SK-N-SH (cell line): ENCODE data around the gene DEGS2. TPM values are rescaled to one million over a fixed set of nuclear protein-coding genes. Genes with fewer than 3 reads are reported as not detected.

ENCODE experiments used
- CTCF ChIA-PET: fragments of 300-600, 350-600 bp; formaldehyde crosslinking; extraction: SDS; loops from one replicate; lab custom pipeline; 2021; lab: Yijun Ruan, JAX
- POLR2A ChIA-PET: fragments of 350-600 bp; sonication (Branson Sonifier 250); formaldehyde crosslinking; extraction: SDS; loops from one replicate; lab custom pipeline; 2020; ENCODE audit warnings: antibody characterized with exemption, inconsistent platforms; lab: Yijun Ruan, JAX
- DNase-seq: peaks from one replicate; pipeline ENCODE4 v3.0.0; 2012
- H2AFZ ChIP-seq: fragments of 200-600 bp; sonication (generic); 2 replicates; pipeline ENCODE4 v1.8.1; 2016; ENCODE audit warnings: antibody characterized with exemption, mild to moderate bottlenecking, low read depth
- H3F3A ChIP-seq: fragments of 200-600 bp; sonication (generic); replicated peaks from 2 replicates; pipeline ENCODE3; 2016; ENCODE audit warnings: antibody characterized with exemption, mild to moderate bottlenecking; ENCODE audit not compliant: insufficient read depth
- H3K27ac ChIP-seq, 2 experiments: fragments of 200-500 bp in 1 of 2; fragments of 200-600 bp in 1 of 2; sonication (Bioruptor generic) in 1 of 2; sonication (generic), shearing (Covaris generic) in 1 of 2; 2 replicates each; pipeline versions ENCODE4 v1.5.1 to v1.6.1; 2014 to 2016; ENCODE audit warnings: low read depth in 2 of 2, inconsistent platforms in 1 of 2, low read length in 1 of 2, mild to moderate bottlenecking in 1 of 2, mixed read lengths in 1 of 2
- H3K27me3 ChIP-seq: fragments of 200-600 bp; sonication (generic), shearing (Covaris generic); 2 replicates; pipeline ENCODE4 v1.6.1; 2016; ENCODE audit warnings: mixed run types; ENCODE audit not compliant: insufficient read depth
- H3K36me3 ChIP-seq, 2 experiments: fragments of 200-500 bp in 1 of 2; fragments of 200-600 bp in 1 of 2; sonication (Bioruptor generic) in 1 of 2; sonication (generic) in 1 of 2; replicated peaks in 1 of 2; 2 replicates each; pipeline versions ENCODE3 to v1.5.1; 2014 to 2016; ENCODE audit warnings: low read length in 1 of 2, mild to moderate bottlenecking in 1 of 2; ENCODE audit not compliant: insufficient read depth in 2 of 2, control insufficient read depth in 1 of 2
- H3K4me1 ChIP-seq, 2 experiments: fragments of 200-500 bp in 1 of 2; fragments of 200-600 bp in 1 of 2; sonication (Bioruptor generic) in 1 of 2; sonication (generic), shearing (Covaris generic) in 1 of 2; 2 replicates each; pipeline versions ENCODE4 v1.5.1 to v1.6.1; 2014 to 2016; ENCODE audit warnings: low read depth in 1 of 2, low read length in 1 of 2, mixed run types in 1 of 2; ENCODE audit not compliant: insufficient read depth in 2 of 2, control insufficient read depth in 1 of 2
- H3K4me2 ChIP-seq: fragments of 200-600 bp; sonication (generic), shearing (Covaris generic); 2 replicates; pipeline ENCODE4 v1.6.1; 2017; ENCODE audit warnings: mixed run types
- H3K4me3 ChIP-seq, 2 experiments: fragments of 200-500 bp in 1 of 2; fragments of 200-600 bp in 1 of 2; sonication (Bioruptor generic) in 1 of 2; sonication (generic), shearing (Covaris generic) in 1 of 2; 2 replicates each; pipeline versions ENCODE4 v1.5.1 to v1.8.1; 2014 to 2016; ENCODE audit warnings: low read depth in 2 of 2, inconsistent platforms in 1 of 2, low read length in 1 of 2, mild to moderate bottlenecking in 1 of 2, mixed read lengths in 1 of 2, moderate library complexity in 1 of 2
- H3K79me2 ChIP-seq: fragments of 200-600 bp; sonication (generic); 2 replicates; pipeline ENCODE4 v1.8.1; 2017; ENCODE audit warnings: mild to moderate bottlenecking; ENCODE audit not compliant: insufficient read depth
- H3K9ac ChIP-seq: fragments of 200-600 bp; sonication (generic); 2 replicates; pipeline ENCODE4 v1.6.1; 2017; ENCODE audit warnings: mixed run types
- H3K9me2 ChIP-seq: fragments of 200-600 bp; sonication (generic); 2 replicates; pipeline ENCODE4 v1.6.1; 2017; ENCODE audit warnings: mixed run types
- H3K9me3 ChIP-seq: fragments of 200-600 bp; sonication (generic); 2 replicates; pipeline ENCODE4 v1.6.1; 2017; ENCODE audit warnings: mixed run types, mild to moderate bottlenecking, moderate library complexity
- H4K20me1 ChIP-seq: fragments of 200-600 bp; sonication (generic); 2 replicates; pipeline ENCODE4 v1.6.1; 2017; ENCODE audit warnings: mild to moderate bottlenecking, mixed run types; ENCODE audit not compliant: insufficient read depth
- CHD2 ChIP-seq: fragments of 150-350 bp; IDR thresholded peaks from 2 replicates; pipeline ENCODE4 v1.6.1; 2018; ENCODE audit warnings: low read length; ENCODE audit not compliant: partially characterized antibody
- JUND ChIP-seq: IDR thresholded peaks from 2 replicates; pipeline ENCODE4 v1.4.0; 2012
- MAX ChIP-seq: IDR thresholded peaks from 2 replicates; pipeline ENCODE4 v1.4.0; 2012; ENCODE audit warnings: low read depth
- NFIC ChIP-seq: IDR thresholded peaks from 2 replicates; pipeline ENCODE4 v1.4.0; 2012; ENCODE audit warnings: borderline replicate concordance
- PBX3 ChIP-seq: IDR thresholded peaks from 2 replicates; pipeline ENCODE4; 2012
- POLR2AphosphoS5 ChIP-seq: IDR thresholded peaks from 2 replicates; pipeline ENCODE4 v1.6.1; 2012; ENCODE audit warnings: low read depth, low read length
- RAD21 ChIP-seq: IDR thresholded peaks from 2 replicates; pipeline ENCODE4 v1.6.1; 2012; ENCODE audit warnings: mild to moderate bottlenecking, low read length
- REST ChIP-seq: IDR thresholded peaks from 2 replicates; pipeline ENCODE4 v1.6.1; 2012; ENCODE audit warnings: mild to moderate bottlenecking, low read depth, low read length, moderate library complexity
- RFX5 ChIP-seq: IDR thresholded peaks from 2 replicates; pipeline ENCODE4 v1.6.1; 2012; ENCODE audit warnings: mild to moderate bottlenecking, improper control_type of control experiment, low read length
- RXRA ChIP-seq: IDR thresholded peaks from 2 replicates; pipeline ENCODE4 v1.4.0; 2012; ENCODE audit warnings: low read depth, mild to moderate bottlenecking, borderline replicate concordance
- TCF12 ChIP-seq: IDR thresholded peaks from 2 replicates; pipeline ENCODE4 v1.4.0; 2012
- YY1 ChIP-seq: IDR thresholded peaks from 2 replicates; pipeline ENCODE4 v1.4.0; 2012; ENCODE audit warnings: low read depth, mild to moderate bottlenecking
- WGBS: methylation state at CpG from one replicate; pipeline ENCODE4 v1.1.6; 2017; ENCODE audit warnings: low lambda C conversion rate; 5-methylcytosine and 5-hydroxymethylcytosine counted together
- polyA plus RNA-seq, 3 experiments: library from polyadenylated mRNA; depleted of rRNA; stranded (reverse); fragments of >200 nt; gene quantifications; 2 replicates each; pipeline ENCODE4 v1.2.3, GENCODE V29; 2012
- TF ChIP-seq, protein P1 (sequence below): IDR thresholded peaks from 2 replicates; pipeline ENCODE4 v1.4.0; 2012; ENCODE audit warnings: low read depth, borderline replicate concordance

DEGS2 gene
- polyA plus RNA-seq, 1 of the 3 experiments (the other 2 are of a cell fraction): 0.02 TPM

- 66% methylated on average over 10 of the region's 16 CpGs for WGBS
- Histone ChIP-seq H3K4me2 (no peak overlapping the region), H4K20me1 (no peaks in the 10 kb centered on the region), H2AFZ (0 out of 2 replicates have a peak overlapping the region, but pooled peaks have one; percentile 67), H3K27ac (no peak overlapping the region), H3K4me3 (no peak overlapping the region), H3F3A (no peaks in the 10 kb centered on the region), H3K9ac (no peak overlapping the region), H3K27me3 (no peaks in the 10 kb centered on the region), H3K4me1 (no peaks in the 10 kb centered on the region; a peak in 1 of 4 replicates), H3K9me2 (no peaks in the 10 kb centered on the region), H3K9me3 (no peaks in the 10 kb centered on the region), H3K79me2 (no peaks in the 10 kb centered on the region), H3K36me3 (no peaks in the 10 kb centered on the region)
- no peak for TF ChIP-seq PBX3
- no peak for TF ChIP-seq MAX
- TF ChIP-seq NFIC: no peak
- TF ChIP-seq RXRA: no peak
- TF ChIP-seq CHD2: no peak
- CTCF ChIA-PET: interaction anchor here (0.7 to 2.7 kb wide), 7 partner anchors 9 to 184 kb away, joined by 3 to 7 read pairs (median 3); no protein-coding TSS in a partner anchor
- no peak for DNase-seq
- POLR2A ChIA-PET: no interaction called here
Measured at GRCh38 chr14:100165831-100166440, 6.5 kb upstream of the DEGS2 start.

GRCh38 chr14:100165376-100165775, 5.9 kb upstream of the DEGS2 start:
- WGBS: 96% methylated on average over 23 of the region's 27 CpGs
- no peaks in the 10 kb centered on the region for H3F3A ChIP-seq
- H2AFZ ChIP-seq: no peak overlapping the region
- TF ChIP-seq RAD21 (no peak), REST (no peak), PBX3 (no peak), JUND (no peak), RXRA (no peak), TCF12 (no peak), POLR2AphosphoS5 (no peak), YY1 (no peak), RFX5 (no peak)
- TF ChIP-seq, protein P1, sequence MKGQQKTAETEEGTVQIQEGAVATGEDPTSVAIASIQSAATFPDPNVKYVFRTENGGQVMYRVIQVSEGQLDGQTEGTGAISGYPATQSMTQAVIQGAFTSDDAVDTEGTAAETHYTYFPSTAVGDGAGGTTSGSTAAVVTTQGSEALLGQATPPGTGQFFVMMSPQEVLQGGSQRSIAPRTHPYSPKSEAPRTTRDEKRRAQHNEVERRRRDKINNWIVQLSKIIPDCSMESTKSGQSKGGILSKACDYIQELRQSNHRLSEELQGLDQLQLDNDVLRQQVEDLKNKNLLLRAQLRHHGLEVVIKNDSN: no peak
- TF ChIP-seq, all 33 proteins: peak for 0
- no peak overlapping the region for H3K27ac ChIP-seq
- no peak overlapping the region for H3K4me2 ChIP-seq
- no peak overlapping the region for H3K9ac ChIP-seq
- H3K36me3 ChIP-seq: no peaks in the 10 kb centered on the region
- no peak for DNase-seq
- ChIA-PET POLR2A (no interaction called here), CTCF (interaction anchor here (1.3 to 2.7 kb wide), 3 partner anchors 8 to 57 kb away, joined by 3 to 7 read pairs (median 5); no protein-coding TSS in a partner anchor)
- no peak overlapping the region for H3K4me3 ChIP-seq
- H4K20me1 ChIP-seq: no peaks in the 10 kb centered on the region
- no peaks in the 10 kb centered on the region for H3K79me2 ChIP-seq
- H3K9me3 ChIP-seq: no peaks in the 10 kb centered on the region
- H3K9me2 ChIP-seq: no peaks in the 10 kb centered on the region
- H3K27me3 ChIP-seq: peaks cover 5% of the 10 kb centered on the region
- no peaks in the 10 kb centered on the region; a peak in 1 of 4 replicates for H3K4me1 ChIP-seq
